ENCODE results near the gene CCDC57. TPM values are rescaled to one million over a fixed set of nuclear protein-coding genes. Genes with fewer than 3 reads are reported as not detected.

The CCDC57 gene
- total RNA-seq, 1 experiment from 2014 or later: 140 TPM

DNA sequence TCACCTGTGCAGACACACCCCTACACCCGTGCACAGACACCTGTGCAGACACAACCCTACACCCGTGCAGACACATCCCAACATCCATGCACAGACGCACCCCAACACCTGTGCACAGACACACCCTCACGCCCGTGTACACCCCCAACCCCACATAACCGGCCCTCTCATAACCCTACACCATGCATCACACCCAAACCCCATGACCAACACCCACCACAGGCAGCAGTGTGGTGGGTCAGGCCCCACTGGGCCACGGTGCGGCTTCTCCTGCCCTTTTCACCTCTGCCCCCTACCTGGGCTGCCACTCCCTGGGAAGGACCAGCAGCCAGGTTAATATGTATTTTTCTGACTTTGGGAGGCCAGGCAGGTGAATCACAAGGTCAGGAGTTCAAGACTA lies 12.0 kb upstream of the CCDC57 start:
- Histone ChIP-seq H3F3A (ENCODE audit: insufficient read depth, low read depth) (no peaks in the 10 kb centered on the region; the same call in 1 of the 2 replicates), H3K27me3 (ENCODE audit: insufficient read depth, low read depth) (no peaks in the 10 kb centered on the region), H3K9me3 (ENCODE audit: insufficient read depth, low read depth) (no peaks in the 10 kb centered on the region), H3K27ac (no peak overlapping the region), H3K4me1 (replicated peaks; ENCODE audit: insufficient read depth) (no peaks in the 10 kb centered on the region), H2AFZ (no peak overlapping the region), H3K9me2 (ENCODE audit: insufficient read depth) (no peaks in the 10 kb centered on the region), H4K20me1 (ENCODE audit: insufficient read depth) (no peaks in the 10 kb centered on the region), H3K4me3 (no peak overlapping the region), H3K79me2 (ENCODE audit: low read depth) (peaks cover 6% of the 10 kb centered on the region), H3K4me2 (no peak overlapping the region), H3K36me3 (ENCODE audit: low read depth) (no peaks in the 10 kb centered on the region)
- BruUV-seq (replicated peaks): no TSS peak
- ChIA-PET POLR2A (ENCODE audit: unreplicated experiment) (no interaction called here), CTCF (no interaction called here)
- TF ChIP-seq EZH2 (IDR thresholded peaks at IDR 0.05; ENCODE audit: low read depth): no peak
- TF ChIP-seq, protein P1, sequence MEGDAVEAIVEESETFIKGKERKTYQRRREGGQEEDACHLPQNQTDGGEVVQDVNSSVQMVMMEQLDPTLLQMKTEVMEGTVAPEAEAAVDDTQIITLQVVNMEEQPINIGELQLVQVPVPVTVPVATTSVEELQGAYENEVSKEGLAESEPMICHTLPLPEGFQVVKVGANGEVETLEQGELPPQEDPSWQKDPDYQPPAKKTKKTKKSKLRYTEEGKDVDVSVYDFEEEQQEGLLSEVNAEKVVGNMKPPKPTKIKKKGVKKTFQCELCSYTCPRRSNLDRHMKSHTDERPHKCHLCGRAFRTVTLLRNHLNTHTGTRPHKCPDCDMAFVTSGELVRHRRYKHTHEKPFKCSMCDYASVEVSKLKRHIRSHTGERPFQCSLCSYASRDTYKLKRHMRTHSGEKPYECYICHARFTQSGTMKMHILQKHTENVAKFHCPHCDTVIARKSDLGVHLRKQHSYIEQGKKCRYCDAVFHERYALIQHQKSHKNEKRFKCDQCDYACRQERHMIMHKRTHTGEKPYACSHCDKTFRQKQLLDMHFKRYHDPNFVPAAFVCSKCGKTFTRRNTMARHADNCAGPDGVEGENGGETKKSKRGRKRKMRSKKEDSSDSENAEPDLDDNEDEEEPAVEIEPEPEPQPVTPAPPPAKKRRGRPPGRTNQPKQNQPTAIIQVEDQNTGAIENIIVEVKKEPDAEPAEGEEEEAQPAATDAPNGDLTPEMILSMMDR (conservative IDR thresholded peaks at IDR 0.05): no peak
- intact Hi-C loops (cut with micrococcal nuclease; ENCODE audit: unreplicated experiment): no loop called here
- DNase-seq: no peak

DNA sequence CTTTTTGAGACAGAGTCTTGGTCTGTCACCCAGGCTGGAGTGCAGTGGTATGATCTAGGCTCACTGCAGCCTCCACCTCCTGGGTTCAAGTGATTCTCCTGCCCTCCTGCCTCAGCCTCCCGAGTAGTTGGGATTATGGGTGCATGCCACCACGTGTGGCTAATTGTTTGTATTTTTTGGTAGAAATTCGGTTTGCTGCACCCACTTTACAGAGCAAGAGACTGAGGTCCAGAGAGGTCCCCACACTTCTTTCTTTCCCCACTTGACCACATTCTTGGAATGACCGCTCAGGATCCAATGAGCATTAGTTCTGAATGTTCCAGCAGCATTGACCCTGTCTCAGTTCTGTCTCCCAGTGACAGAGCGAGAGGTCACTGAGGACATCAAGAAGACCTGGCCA lies 10.9 kb upstream of the CCDC57 start:
- Histone ChIP-seq H3K9me2 (ENCODE audit: insufficient read depth) (no peaks in the 10 kb centered on the region), H3K4me2 (no peak overlapping the region), H3K4me3 (no peak overlapping the region), H3K27me3 (ENCODE audit: insufficient read depth, low read depth) (no peaks in the 10 kb centered on the region), H3K9me3 (ENCODE audit: insufficient read depth, low read depth) (no peaks in the 10 kb centered on the region), H3K36me3 (ENCODE audit: low read depth) (no peaks in the 10 kb centered on the region), H3K27ac (no peak overlapping the region), H4K20me1 (ENCODE audit: insufficient read depth) (no peaks in the 10 kb centered on the region), H3K4me1 (replicated peaks; ENCODE audit: insufficient read depth) (peaks cover 3% of the 10 kb centered on the region), H2AFZ (no peak overlapping the region), H3F3A (ENCODE audit: insufficient read depth, low read depth) (no peaks in the 10 kb centered on the region; the same call in 1 of the 2 replicates), H3K79me2 (ENCODE audit: low read depth) (no peaks in the 10 kb centered on the region)
- BruUV-seq (replicated peaks): no TSS peak
- TF ChIP-seq, protein P1 (conservative IDR thresholded peaks at IDR 0.05): no peak
- no peak for TF ChIP-seq EZH2 (IDR thresholded peaks at IDR 0.05; ENCODE audit: low read depth)
- intact Hi-C loops (cut with micrococcal nuclease; ENCODE audit: unreplicated experiment): no loop called here
- ChIA-PET POLR2A (ENCODE audit: unreplicated experiment) (no interaction called here), CTCF (no interaction called here)
- no peak for DNase-seq

DNA sequence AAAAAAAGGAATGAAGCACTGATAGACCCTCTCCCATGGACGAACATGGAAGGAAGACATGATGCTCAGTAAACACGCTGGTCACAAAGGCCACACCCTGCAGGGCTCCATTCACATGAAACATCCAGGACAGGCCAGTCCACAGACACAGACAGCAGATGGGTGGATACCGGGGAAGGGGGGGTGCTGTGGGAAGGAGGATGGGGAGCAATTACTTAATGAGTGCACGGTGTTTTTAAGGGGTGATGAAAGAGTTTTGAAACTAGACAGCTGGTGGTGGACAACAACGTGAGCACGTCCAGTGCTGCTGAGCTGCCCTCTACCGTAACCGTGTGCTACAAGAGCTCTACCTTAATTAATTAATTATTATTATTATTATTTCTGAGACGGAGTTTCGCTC lies 10.2 kb upstream of the CCDC57 start:
- Histone ChIP-seq H4K20me1 (ENCODE audit: insufficient read depth) (no peaks in the 10 kb centered on the region), H3K27ac (no peak overlapping the region), H2AFZ (no peak overlapping the region), H3K9me2 (ENCODE audit: insufficient read depth) (no peaks in the 10 kb centered on the region), H3F3A (ENCODE audit: insufficient read depth, low read depth) (peaks cover under 1% of the 10 kb centered on the region; the same call in 1 of the 2 replicates), H3K9me3 (ENCODE audit: insufficient read depth, low read depth) (no peaks in the 10 kb centered on the region), H3K36me3 (ENCODE audit: low read depth) (no peaks in the 10 kb centered on the region), H3K4me2 (no peak overlapping the region), H3K79me2 (ENCODE audit: low read depth) (no peaks in the 10 kb centered on the region), H3K4me3 (no peak overlapping the region), H3K27me3 (ENCODE audit: insufficient read depth, low read depth) (no peaks in the 10 kb centered on the region), H3K4me1 (replicated peaks; ENCODE audit: insufficient read depth) (peaks cover 10% of the 10 kb centered on the region)
- TF ChIP-seq, protein P1 (conservative IDR thresholded peaks at IDR 0.05): no peak
- no peak for TF ChIP-seq EZH2 (IDR thresholded peaks at IDR 0.05; ENCODE audit: low read depth)
- CTCF ChIA-PET: no interaction called here
- POLR2A ChIA-PET (ENCODE audit: unreplicated experiment): interaction anchor here (0.7 kb wide), 1 partner anchor 12 kb away, joined by 5 read pairs; no protein-coding TSS in a partner anchor
- no peak for DNase-seq
- intact Hi-C loops (cut with micrococcal nuclease; ENCODE audit: unreplicated experiment): no loop called here
- BruUV-seq (replicated peaks): no TSS peak

All from PC-9 (cell line).